ENCODE results near the gene CCDC85B.
A peak's percentile ranks its signal among the peaks of the same experiment; 100 is the strongest.

Gene CCDC85B

GRCh38 chr11:65886826-65887722, 3.4 kb upstream of the CCDC85B start:
- Histone ChIP-seq H3K27ac (ENCODE audit: low read length) (peak overlapping the region; percentile 83), H3K36me3 (ENCODE audit: insufficient read depth, low read length) (peaks cover 56% of the 10 kb centered on the region)

GRCh38 chr11:65887723-65888162, 2.7 kb upstream of the CCDC85B start:
- H3K36me3 ChIP-seq (ENCODE audit: insufficient read depth, low read length), result peaks cover 49% of the 10 kb centered on the region
- H4K20me1 ChIP-seq (ENCODE audit: insufficient read depth, low read length), result peaks cover 30% of the 10 kb centered on the region
- no peaks in the 10 kb centered on the region for H3K27me3 ChIP-seq (ENCODE audit: insufficient read depth, low read length, poor library complexity)
- peaks cover 34% of the 10 kb centered on the region for H3K79me2 ChIP-seq (ENCODE audit: insufficient read depth, low read length)
- peak overlapping the region; percentile 42 to 71 for H3K4me3 ChIP-seq (ENCODE audit: low read depth in 1 of 2, low read length in 2 of 2)
- TF ChIP-seq CTCF (IDR thresholded peaks at IDR 0.05; ENCODE audit: borderline replicate concordance, extremely low read depth, low read length, poor library complexity, severe bottlenecking) (no peak), EZH2 (IDR thresholded peaks at IDR 0.05; ENCODE audit: borderline replicate concordance, low read depth, low read length, severe bottlenecking) (no peak)
- peak overlapping the region; percentile 95 for H2AFZ ChIP-seq (ENCODE audit: low read depth, low read length)
- peaks cover 77% of the 10 kb centered on the region for H3K4me1 ChIP-seq (ENCODE audit: insufficient read depth, low read length)
- peak overlapping the region; percentile 83 for H3K27ac ChIP-seq (ENCODE audit: low read length)
- peak overlapping the region; percentile 96 for H3K4me2 ChIP-seq (ENCODE audit: insufficient read depth, low read length)
- no peaks in the 10 kb centered on the region for H3K9me3 ChIP-seq (ENCODE audit: insufficient read depth, low read length, severe bottlenecking)
- peak; percentile 32 for DNase-seq
- H3K9ac ChIP-seq (ENCODE audit: low read depth, low read length), result peak overlapping the region; percentile 75
- no peak for ATAC-seq (ENCODE audit: insufficient read depth, low read depth)

More at GRCh38 chr11:65886826-65887722, 3.4 kb upstream of the CCDC85B start:
- H3K9me3 ChIP-seq (ENCODE audit: insufficient read depth, low read length, severe bottlenecking), result no peaks in the 10 kb centered on the region
- peaks cover 34% of the 10 kb centered on the region for H3K79me2 ChIP-seq (ENCODE audit: insufficient read depth, low read length)
- peak overlapping the region; percentile 42 to 71; a peak in 3 of 4 replicates for H3K4me3 ChIP-seq (ENCODE audit: low read depth in 1 of 2, low read length in 2 of 2)
- H2AFZ ChIP-seq (ENCODE audit: low read depth, low read length), result no peak overlapping the region
- H3K4me2 ChIP-seq (ENCODE audit: insufficient read depth, low read length), result peak overlapping the region; percentile 96
- ATAC-seq (ENCODE audit: insufficient read depth, low read depth) (no peak), DNase-seq (no peak)
- TF ChIP-seq EZH2 (IDR thresholded peaks at IDR 0.05; ENCODE audit: borderline replicate concordance, low read depth, low read length, severe bottlenecking) (no peak), CTCF (IDR thresholded peaks at IDR 0.05; ENCODE audit: borderline replicate concordance, extremely low read depth, low read length, poor library complexity, severe bottlenecking) (no peak)
- peak overlapping the region; percentile 75 for H3K9ac ChIP-seq (ENCODE audit: low read depth, low read length)
- H3K27me3 ChIP-seq (ENCODE audit: insufficient read depth, low read length, poor library complexity), result no peaks in the 10 kb centered on the region
- H4K20me1 ChIP-seq (ENCODE audit: insufficient read depth, low read length), result peaks cover 24% of the 10 kb centered on the region
- peaks cover 70% of the 10 kb centered on the region for H3K4me1 ChIP-seq (ENCODE audit: insufficient read depth, low read length)

- DNase-seq, result peak; percentile 98
- H3K4me1 ChIP-seq (ENCODE audit: insufficient read depth, low read length), result peaks cover 81% of the 10 kb centered on the region
- no peak for TF ChIP-seq EZH2 (IDR thresholded peaks at IDR 0.05; ENCODE audit: borderline replicate concordance, low read depth, low read length, severe bottlenecking)
- peak; percentile 86 for TF ChIP-seq CTCF (IDR thresholded peaks at IDR 0.05; ENCODE audit: borderline replicate concordance, extremely low read depth, low read length, poor library complexity, severe bottlenecking)
These were observed 2.2 kb upstream of the CCDC85B start, which contains the start of gene FIBP for GRCh38 chr11:65888163-65888814. TSS of gene FIBP (minus strand) at chr11:65888471. CDS start at chr11:65888418, 53 bp downstream.

More at GRCh38 chr11:65888163-65888814, 2.2 kb upstream of the CCDC85B start, which contains the start of gene FIBP:
- peak within 1 kb of the TSS; percentile 42 to 71 for H3K4me3 ChIP-seq (ENCODE audit: low read depth in 1 of 2, low read length in 2 of 2)
- peaks cover 32% of the 10 kb centered on the region for H4K20me1 ChIP-seq (ENCODE audit: insufficient read depth, low read length)
- peaks cover 34% of the 10 kb centered on the region for H3K79me2 ChIP-seq (ENCODE audit: insufficient read depth, low read length)
- peak within 1 kb of the TSS; percentile 96 for H3K4me2 ChIP-seq (ENCODE audit: insufficient read depth, low read length)
- H2AFZ ChIP-seq (ENCODE audit: low read depth, low read length), result peak within 1 kb of the TSS; percentile 95
- peak; percentile 74 for ATAC-seq (ENCODE audit: insufficient read depth, low read depth)
- peak within 1 kb of the TSS; percentile 85 for H3K27ac ChIP-seq (ENCODE audit: low read length)
- no peaks in the 10 kb centered on the region for H3K9me3 ChIP-seq (ENCODE audit: insufficient read depth, low read length, severe bottlenecking)
- no peaks in the 10 kb centered on the region for H3K27me3 ChIP-seq (ENCODE audit: insufficient read depth, low read length, poor library complexity)
- peaks cover 44% of the 10 kb centered on the region for H3K36me3 ChIP-seq (ENCODE audit: insufficient read depth, low read length)
- H3K9ac ChIP-seq (ENCODE audit: low read depth, low read length), result peak within 1 kb of the TSS; percentile 75
